Measurements from ENCODE around the gene HTR2C.
A peak's percentile ranks its signal among the peaks of the same experiment; 100 is the strongest.
"Not testable (repeated sequence)": the region's sequence is repeated elsewhere in the genome, so short reads cannot be mapped to it uniquely, and the experiment has no call there.

Gene HTR2C

DNA sequence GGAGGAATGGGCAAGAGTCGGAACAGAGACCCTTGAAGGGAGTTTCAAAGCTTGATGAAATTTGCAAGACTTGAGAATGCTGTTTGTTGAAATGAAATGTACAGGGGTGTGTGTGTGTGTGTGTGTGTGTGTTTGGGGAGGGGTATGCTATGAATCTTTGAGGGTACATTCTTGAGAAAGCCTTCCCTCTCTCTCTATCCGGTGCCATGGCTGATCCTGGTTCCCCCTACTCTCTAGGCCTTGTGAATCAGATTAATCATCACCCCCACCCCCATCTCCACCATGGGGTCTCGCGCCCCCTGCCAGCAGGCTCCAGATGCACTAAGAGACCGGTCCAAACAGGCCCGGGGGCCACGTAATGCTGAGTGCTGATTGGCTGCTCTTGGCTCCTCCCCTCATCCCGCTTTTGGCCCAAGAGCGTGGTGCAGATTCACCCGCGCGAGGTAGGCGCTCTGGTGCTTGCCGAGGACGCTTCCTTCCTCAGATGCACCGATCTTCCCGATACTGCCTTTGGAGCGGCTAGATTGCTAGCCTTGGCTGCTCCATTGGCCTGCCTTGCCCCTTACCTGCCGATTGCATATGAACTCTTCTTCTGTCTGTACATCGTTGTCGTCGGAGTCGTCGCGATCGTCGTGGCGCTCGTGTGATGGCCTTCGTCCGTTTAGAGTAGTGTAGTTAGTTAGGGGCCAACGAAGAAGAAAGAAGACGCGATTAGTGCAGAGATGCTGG lies at the start of gene HTR2C:
Gene HTR2C, plus strand, starts transcription at position 441 of the 729 bp plus-strand sequence. CDS start 142,851 bp downstream, outside the sequence.
- peak; percentile 47 for DNase-seq

DNA sequence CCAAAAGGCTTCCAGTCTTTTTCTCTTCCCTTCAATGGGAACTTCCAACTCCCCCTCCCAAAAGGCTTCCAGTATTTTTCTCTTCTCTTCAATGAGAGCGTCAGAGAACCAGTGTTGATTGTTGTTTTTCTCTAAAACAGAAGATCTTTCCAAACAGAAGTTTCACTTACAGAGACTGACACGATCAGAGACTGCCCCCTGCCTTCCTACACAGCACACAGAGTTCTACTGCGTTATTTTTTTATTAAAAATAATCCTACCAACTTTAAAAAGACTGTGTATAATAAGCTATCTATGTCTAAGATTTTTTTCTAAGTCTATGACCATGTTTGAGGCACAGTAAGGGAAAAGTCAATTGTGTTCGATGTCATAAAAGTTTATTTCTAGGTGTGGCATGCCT lies 3.5 kb upstream of the HTR2C start:
- DNase-seq, result peak; percentile 6

GRCh38 chrX:114581528-114582263 lies 2.2 kb upstream of the HTR2C start:
- peak; percentile 62 for DNase-seq

DNA sequence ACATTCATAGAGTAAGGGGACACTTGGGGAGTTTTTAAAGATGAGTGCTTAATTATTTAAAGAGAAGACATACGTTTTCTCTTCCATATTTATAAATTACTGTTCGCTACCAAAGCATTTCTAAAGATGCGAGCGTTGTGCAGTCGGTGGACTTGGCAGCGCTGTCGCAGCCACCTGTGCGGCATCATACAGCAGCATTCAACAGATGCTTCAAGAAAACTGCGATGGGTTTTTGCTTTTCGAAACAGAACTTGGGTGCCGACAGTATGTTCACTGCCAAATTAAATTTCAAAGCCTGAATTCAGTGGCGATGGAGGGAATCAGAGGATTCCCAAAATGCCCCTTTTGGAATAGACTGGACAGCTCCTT lies 1.6 kb upstream of the HTR2C start:
- peak; percentile 25 for DNase-seq

GRCh38 chrX:114582698-114583395 lies 1.0 kb upstream of the HTR2C start:
- peak; percentile 52 for DNase-seq

- peak; percentile 64 for DNase-seq
Measured at GRCh38 chrX:114584375-114584943, 573 bp downstream of the HTR2C start.

DNA sequence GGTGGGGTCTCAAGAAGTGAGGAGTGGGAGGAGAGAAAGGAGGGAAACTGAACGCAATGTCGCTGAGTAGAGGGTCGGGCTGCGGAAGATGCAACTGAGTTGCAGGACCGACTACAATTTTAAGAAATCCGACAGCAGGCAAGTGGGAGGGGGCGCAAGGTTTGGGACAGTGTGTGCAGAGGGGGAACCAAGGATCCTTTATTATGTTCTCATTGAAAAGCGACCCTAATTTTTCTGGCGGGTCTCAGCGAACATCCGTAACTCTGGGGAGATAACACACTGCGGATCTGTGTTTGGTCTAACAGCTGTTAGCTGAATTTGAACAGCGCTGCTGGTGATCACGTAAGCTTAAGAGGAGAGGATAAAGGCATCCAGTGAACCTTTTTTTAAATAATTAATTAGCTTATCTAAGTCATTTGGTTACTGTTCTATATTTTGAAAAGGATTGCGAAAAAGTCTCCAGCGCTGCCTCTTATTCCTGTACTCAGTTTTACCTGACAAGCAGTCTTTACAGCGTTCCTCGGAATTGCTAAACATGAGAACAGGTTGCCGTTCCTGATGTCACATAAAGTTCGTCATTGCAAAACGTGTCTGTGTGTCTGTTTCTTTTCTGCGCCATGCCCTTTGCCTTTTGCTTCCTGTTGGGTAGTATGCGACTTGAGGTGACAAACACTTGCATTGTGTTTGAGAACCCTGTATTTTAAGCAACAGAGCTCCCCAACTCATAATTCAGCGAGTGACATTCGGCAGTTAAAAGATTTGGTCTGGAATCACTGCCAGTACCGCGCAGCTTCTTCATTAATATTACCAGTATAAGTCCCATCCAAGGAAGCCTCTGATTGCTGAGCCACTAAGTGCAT lies 1.3 kb downstream of the HTR2C start:
- DNase-seq, result peak; percentile 8

- DNase-seq, result no peak
Measured at GRCh38 chrX:114591121-114591520, 7.2 kb downstream of the HTR2C start.

- no peak for DNase-seq
Measured at GRCh38 chrX:114599305-114599704, 15.4 kb downstream of the HTR2C start.

DNA sequence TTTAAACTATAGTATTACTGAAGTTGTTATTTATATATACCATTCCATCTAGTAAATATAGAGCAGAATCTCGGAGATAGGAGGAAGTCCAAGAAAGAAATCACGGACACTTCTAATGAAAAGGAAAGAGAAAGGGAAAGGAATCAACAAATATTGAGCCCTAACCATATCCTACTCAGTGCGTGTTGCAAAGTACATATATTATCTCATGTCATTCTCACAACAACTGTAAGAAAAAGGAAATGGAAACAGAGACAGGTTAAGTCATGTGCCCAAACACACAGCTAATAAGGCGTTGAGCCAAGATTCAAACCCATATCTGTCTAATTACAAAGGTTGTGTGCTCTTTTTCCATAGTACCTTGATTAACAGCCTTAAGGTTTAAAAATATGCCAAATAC lies 16.0 kb downstream of the HTR2C start:
- no peak for DNase-seq

DNA sequence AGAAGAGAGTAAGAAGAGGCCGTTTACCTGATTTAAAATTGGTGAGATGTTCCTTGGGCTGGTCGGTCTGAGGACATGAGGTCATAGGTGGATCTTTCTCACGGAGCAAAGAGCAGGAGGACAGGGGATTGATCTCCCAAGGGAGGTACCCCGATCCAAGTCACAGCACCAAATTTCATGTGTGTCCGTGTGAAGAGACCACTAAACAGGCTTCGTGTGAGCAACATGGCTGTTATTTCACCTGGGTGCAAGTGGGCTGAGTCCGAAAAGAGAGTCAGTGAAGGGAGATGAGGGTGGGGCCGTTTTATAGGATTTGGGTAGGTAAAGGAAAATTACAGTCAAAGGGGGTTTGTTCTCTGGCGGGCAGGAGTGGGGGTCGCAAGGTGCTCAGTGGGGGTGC lies 22.7 kb downstream of the HTR2C start:
- DNase-seq, result not testable (repeated sequence)

GRCh38 chrX:114611018-114611619 lies 27.2 kb downstream of the HTR2C start:
- DNase-seq, result peak; percentile 74

DNA sequence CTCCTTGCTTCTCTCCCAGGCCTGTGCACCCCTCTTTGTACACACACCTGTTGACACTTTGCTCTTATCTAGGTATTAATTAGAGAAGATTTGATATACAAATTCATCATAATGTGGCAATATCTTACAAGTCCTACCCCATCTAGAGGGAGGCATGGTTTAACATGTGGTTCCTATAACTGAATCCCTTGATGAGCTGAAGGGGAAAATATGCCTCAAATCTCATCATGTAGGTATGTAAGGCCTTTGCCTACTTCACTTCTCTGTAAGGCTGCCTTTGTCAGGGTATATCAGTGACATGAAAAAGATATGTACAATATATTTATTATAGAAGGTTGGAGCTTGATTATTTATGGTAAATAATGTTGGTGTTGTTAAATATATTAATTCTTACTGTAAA lies 31.9 kb downstream of the HTR2C start:
- DNase-seq, result no peak

- peak; percentile 41 for DNase-seq
Measured at GRCh38 chrX:114619874-114620273, 36.0 kb downstream of the HTR2C start.

DNA sequence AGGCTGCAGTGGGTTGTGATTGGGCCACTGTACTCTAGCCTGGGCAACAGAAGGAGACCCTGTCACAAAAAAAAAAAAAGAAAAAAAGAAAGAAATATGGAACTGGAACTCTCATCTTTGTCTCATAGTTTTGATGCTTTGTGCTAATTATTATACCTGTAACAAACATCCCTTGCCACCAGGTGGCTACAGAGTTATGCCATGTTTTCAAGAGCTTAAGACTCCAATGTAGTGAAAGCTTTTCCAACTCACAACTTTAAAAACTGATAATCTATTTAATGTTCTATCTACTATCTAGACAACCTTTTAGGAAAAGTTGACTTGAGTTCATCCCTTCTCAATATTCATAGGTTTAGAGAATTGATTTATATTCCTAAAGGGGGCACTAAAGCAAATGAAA lies 42.4 kb downstream of the HTR2C start:
- DNase-seq, result peak; percentile 56

- DNase-seq, result no peak
Measured at GRCh38 chrX:114635986-114636385, 52.1 kb downstream of the HTR2C start.

DNA sequence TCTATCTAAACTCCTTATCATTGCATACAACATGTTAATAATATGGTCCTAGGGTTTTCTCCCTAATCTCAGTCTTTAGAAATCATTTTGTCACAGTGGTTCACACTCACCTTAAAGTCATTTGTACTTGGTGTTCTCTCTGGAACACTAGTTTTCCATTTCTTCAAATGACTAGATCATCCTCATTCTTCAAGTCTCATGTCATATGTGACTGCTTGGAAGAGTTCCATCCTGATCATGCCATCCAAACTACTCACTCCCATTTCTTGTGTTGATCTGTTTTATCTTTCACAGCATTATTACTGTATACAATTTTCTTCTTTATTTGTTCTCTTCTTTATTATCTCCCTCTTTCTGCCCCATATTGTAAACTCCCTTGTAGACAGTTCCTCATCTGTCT lies 66.5 kb downstream of the HTR2C start:
- no peak for DNase-seq

DNA sequence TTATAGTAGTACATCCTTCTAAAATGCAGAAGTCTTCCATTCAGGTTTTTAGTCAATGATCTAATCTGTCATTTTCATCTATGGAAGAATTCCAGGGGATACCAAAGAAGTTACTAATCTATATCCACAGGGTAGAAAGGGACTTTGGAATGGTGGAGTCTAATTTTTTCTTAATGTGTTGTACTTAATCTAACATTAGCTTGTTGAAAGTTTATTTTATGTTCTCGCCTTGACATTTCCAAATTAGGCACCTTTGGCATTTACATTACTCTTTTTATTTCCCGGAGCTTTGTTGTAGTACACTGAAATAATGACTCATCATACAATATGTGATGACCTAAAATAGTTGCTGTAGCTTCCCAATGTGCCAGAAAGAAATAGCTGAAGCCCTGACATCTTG lies 91.5 kb downstream of the HTR2C start:
- DNase-seq, result no peak

DNA sequence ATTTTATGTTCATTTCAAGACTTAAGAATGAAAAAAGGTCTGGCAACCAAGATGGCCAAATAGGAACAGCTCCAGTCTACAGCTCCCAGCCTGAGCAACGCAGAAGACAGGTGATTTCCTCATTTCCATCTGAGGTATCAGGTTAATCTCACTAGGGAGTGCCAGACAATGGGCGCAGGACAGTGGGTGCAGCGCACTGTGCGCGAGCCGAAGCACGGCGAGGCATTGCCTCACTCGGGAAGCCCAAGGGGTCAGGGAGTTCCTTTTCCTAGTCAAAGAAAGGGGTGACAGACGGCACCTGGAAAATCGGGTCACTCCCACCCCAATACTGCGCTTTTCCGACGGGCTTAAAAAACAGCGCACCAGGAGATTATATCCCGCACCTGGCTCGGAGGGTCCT lies 116.6 kb downstream of the HTR2C start:
- not testable (repeated sequence) for DNase-seq

- DNase-seq, result no peak
Measured at GRCh38 chrX:114709406-114709805, 125.5 kb downstream of the HTR2C start.

GRCh38 chrX:114710571-114710970 lies 126.7 kb downstream of the HTR2C start:
- no peak for DNase-seq

DNA sequence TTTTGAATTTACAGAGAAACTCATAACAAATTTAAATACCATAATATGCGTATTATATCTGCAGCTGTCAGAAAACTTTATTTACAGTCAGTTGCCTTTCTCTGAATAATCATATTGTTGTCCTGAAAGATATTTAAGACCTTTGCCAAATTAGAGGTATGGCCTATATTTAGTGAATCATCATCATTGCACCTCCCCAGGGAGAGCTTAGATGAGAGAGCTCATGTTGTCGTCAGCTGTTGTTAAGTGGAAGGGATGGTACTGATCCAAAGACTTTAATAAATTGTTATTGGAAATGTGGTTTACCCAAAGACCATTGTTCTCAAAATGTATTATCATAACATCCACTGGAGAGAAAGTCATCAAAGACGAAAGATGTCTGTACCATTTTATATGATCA lies 128.6 kb downstream of the HTR2C start:
- no peak for DNase-seq

Measured in DMS53 (cell line).